NT2/D1 (cell line): ENCODE measurements around the gene B3GNT3.

Experiments
- SUZ12 ChIP-seq: IDR thresholded peaks from 2 replicates; pipeline ENCODE4 v1.6.1; 2011; ENCODE audit not compliant: insufficient read length, insufficient read depth; ENCODE audit errors: extremely low read depth
- YY1 ChIP-seq: IDR thresholded peaks from 2 replicates; pipeline ENCODE4 v1.6.1; 2011; ENCODE audit not compliant: insufficient read length, insufficient read depth
- ZNF274 ChIP-seq: IDR thresholded peaks from 2 replicates; pipeline ENCODE4 v1.6.1; 2011; ENCODE audit warnings: mild to moderate bottlenecking, low read depth, low read length

GRCh38 chr19:17860331-17860992, 65.5 kb downstream of the B3GNT3 start:
- TF ChIP-seq SUZ12 (no peak), YY1 (no peak), ZNF274 (no peak)
